ENCODE data around the gene ST7. TPM values are rescaled to one million over a fixed set of nuclear protein-coding genes. Genes with fewer than 3 reads are reported as not detected.
A peak's percentile ranks its signal among the peaks of the same experiment; 100 is the strongest.

The ST7 gene
- total RNA-seq, 2 experiments from 2014 or later, result 5.9 to 9.2 TPM

DNA sequence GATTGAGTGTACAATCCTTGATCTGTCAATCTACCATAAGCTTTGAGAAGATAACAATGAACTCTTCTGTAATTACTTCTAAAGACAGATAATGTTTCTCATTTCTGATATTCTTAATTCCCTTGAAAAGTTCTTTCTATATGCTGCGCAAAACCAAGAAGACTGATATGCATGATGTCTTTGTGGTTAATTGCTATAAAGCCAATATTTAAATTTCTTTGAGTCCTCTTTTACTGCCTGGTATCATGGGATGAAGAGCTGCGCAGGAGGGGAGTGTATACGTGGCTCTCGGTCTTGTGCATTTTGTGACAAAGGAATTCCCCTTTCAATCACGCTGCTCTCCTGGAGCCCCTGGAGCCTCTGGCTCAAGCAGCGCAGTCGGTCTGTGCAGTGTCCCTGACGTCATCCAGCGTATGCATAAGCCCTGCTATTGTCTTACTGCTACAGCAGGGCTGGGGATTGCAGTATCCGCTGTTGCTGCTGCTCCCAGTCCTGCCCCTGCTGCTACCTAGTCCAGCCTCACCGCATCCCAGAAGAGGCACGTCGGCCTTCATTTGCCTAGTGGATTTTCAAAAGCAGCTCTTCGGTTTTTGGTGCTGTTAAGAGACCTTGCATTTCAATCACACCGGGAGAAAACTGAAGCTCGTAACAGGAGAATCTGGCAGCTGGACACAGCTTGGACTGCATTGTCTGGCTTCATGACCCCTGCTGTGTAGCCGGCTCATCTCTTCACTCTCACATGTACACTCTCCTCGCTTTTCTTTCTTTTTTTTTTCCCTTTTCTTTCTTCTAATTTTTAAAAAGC, 66.7 kb downstream of the ST7 start:
- Mint-ChIP-seq H3K27me3 (no peaks in the 10 kb centered on the region), H3K36me3 (ENCODE audit: low read depth) (peaks cover 3% of the 10 kb centered on the region), H3K27ac (no peak overlapping the region), H3K4me3 (no peak overlapping the region), H3K4me1 (ENCODE audit: low read depth) (peaks cover 43% of the 10 kb centered on the region), H3K9me3 (no peaks in the 10 kb centered on the region)
- POLR2A ChIA-PET, result no interaction called here
- CTCF ChIA-PET, result interaction anchor here (1.1 to 2.5 kb wide), 3 partner anchors 16 to 34 kb away, joined by 3 to 8 read pairs (median 4); no protein-coding TSS in a partner anchor
- TF ChIP-seq, protein P1, sequence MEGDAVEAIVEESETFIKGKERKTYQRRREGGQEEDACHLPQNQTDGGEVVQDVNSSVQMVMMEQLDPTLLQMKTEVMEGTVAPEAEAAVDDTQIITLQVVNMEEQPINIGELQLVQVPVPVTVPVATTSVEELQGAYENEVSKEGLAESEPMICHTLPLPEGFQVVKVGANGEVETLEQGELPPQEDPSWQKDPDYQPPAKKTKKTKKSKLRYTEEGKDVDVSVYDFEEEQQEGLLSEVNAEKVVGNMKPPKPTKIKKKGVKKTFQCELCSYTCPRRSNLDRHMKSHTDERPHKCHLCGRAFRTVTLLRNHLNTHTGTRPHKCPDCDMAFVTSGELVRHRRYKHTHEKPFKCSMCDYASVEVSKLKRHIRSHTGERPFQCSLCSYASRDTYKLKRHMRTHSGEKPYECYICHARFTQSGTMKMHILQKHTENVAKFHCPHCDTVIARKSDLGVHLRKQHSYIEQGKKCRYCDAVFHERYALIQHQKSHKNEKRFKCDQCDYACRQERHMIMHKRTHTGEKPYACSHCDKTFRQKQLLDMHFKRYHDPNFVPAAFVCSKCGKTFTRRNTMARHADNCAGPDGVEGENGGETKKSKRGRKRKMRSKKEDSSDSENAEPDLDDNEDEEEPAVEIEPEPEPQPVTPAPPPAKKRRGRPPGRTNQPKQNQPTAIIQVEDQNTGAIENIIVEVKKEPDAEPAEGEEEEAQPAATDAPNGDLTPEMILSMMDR (IDR thresholded peaks at IDR 0.05), result no peak
- no peak for ATAC-seq
- intact Hi-C loops (cut with micrococcal nuclease), result no loop called here
- DNase-seq, result no peak

DNA sequence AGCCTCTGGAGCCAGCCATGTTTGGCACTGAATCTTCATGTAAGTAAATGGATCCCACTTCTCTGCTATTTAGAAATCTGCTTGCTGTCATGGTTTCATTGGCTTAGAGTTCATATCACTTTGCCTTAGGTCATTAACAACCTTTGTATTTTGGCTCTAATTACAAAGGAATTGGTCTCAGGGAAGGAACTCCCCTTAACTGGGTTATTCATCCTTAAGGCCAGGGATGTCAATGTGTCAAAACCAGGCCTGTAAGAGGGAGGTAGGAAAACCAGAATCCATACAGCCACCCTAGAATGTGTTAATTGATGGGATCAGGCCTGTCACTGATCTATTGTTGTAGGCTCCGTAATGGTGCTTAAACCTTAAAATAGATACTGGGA, 67.3 kb downstream of the ST7 start:
- ChIA-PET CTCF (interaction anchor here (1.1 to 2.5 kb wide), 2 partner anchors 32 to 35 kb away, joined by 3 to 8 read pairs; no protein-coding TSS in a partner anchor), POLR2A (no interaction called here)
- Mint-ChIP-seq H3K27ac (no peak overlapping the region), H3K9me3 (no peaks in the 10 kb centered on the region), H3K4me3 (no peak overlapping the region), H3K4me1 (ENCODE audit: low read depth) (peaks cover 39% of the 10 kb centered on the region), H3K27me3 (no peaks in the 10 kb centered on the region), H3K36me3 (ENCODE audit: low read depth) (peaks cover 3% of the 10 kb centered on the region)
- intact Hi-C loops (cut with micrococcal nuclease), result no loop called here
- TF ChIP-seq, protein P1 (IDR thresholded peaks at IDR 0.05), result no peak
- ATAC-seq, result no peak
- no peak for DNase-seq

DNA sequence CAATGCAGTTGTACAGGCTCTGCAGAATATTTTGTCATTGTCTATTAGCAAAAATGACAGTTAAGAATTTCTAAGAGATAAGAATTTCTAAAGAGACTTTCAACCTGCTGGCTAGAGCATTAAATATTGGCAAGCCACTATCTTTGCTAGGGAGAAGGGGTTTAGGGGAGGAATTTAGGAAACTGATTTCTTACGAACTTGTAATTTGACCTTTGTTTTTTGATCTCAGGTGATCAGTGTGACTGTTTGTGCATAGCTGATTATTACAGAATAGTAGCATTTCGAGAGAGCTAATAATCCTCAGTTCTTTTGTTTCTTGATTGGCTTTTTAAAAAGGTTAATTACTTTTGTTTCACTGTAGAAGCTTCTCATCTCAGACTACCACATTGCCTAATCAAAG, 68.1 kb downstream of the ST7 start:
- CTCF ChIA-PET, result interaction anchor here (1.1 to 1.3 kb wide), 3 partner anchors 9 to 36 kb away, joined by 3 to 4 read pairs (median 4); no protein-coding TSS in a partner anchor

DNA sequence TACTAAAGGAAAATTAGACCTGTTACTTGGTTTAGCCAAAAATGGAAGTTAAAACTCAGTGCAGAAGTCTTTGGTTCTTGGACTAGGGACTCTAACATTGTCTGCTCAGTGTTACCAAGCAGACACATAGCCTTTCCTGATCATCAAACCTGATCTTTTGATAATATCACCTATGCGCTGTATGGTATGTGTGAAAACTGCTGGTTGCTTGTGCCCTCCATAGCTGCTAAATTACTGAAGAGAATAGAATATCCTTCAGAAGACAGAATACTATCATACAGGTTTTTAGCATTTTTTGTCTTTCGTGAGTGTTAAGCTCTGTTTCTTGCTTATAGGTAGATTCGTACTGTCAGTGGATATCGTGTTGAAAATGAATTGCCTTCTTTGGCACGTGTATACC, 68.7 kb downstream of the ST7 start:
- H3K4me1 Mint-ChIP-seq (ENCODE audit: low read depth), result peaks cover 28% of the 10 kb centered on the region
- ATAC-seq, result no peak
- no peak overlapping the region for H3K4me3 Mint-ChIP-seq
- TF ChIP-seq, protein P1 (IDR thresholded peaks at IDR 0.05), result no peak
- no peaks in the 10 kb centered on the region for H3K9me3 Mint-ChIP-seq
- POLR2A ChIA-PET, result interaction anchor here (1.3 kb wide), 1 partner anchor 10 kb away, joined by 3 read pairs; no protein-coding TSS in a partner anchor
- DNase-seq, result no peak
- intact Hi-C loops (cut with micrococcal nuclease), result no loop called here
- no peaks in the 10 kb centered on the region for H3K27me3 Mint-ChIP-seq
- CTCF ChIA-PET, result interaction anchor here (0.8 to 1.3 kb wide), 3 partner anchors 10 to 64 kb away, joined by 3 to 4 read pairs (median 4); no protein-coding TSS in a partner anchor
- H3K27ac Mint-ChIP-seq, result no peak overlapping the region
- H3K36me3 Mint-ChIP-seq (ENCODE audit: low read depth), result peaks cover 3% of the 10 kb centered on the region

More for the DNA sequence above, 68.1 kb downstream of the ST7 start:
- Mint-ChIP-seq H3K36me3 (ENCODE audit: low read depth) (peaks cover 3% of the 10 kb centered on the region), H3K4me1 (ENCODE audit: low read depth) (peaks cover 33% of the 10 kb centered on the region), H3K27me3 (no peaks in the 10 kb centered on the region), H3K9me3 (no peaks in the 10 kb centered on the region), H3K27ac (no peak overlapping the region), H3K4me3 (no peak overlapping the region)
- TF ChIP-seq, protein P1 (IDR thresholded peaks at IDR 0.05), result no peak
- POLR2A ChIA-PET, result interaction anchor here (1.3 kb wide), 1 partner anchor 10 kb away, joined by 3 read pairs; no protein-coding TSS in a partner anchor
- DNase-seq (no peak), ATAC-seq (no peak)
- intact Hi-C loops (cut with micrococcal nuclease), result no loop called here

DNA sequence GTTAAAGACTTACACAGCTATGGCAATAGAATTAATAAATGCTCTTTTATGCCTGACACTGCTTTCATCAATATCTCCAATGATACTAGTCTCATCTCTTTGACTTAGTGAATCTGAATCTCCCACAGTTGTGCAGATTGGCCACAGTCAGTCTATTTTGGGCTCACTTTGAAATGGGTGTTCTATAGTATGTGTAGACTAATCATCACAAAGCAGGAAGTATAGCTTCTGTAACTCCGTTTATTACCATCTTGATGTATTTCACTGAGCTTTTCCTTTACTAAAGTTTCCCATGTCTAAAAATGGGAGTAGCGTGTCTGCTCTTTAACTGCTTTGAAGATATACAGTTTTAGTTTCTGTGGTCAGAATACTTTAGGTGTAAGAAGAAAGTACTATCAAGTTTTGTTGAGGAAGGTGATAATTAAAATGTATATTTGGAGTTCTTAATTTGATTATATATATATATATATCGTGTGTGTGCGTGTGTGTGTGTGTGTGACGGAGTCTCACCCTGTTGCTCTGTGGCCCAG, 70.1 kb downstream of the ST7 start:
- ChIA-PET POLR2A (interaction anchor here (0.6 kb wide), 1 partner anchor 9 kb away, joined by 3 read pairs; no protein-coding TSS in a partner anchor), CTCF (interaction anchor here (1.0 kb wide), 1 partner anchor 11 kb away, joined by 5 read pairs; no protein-coding TSS in a partner anchor)
- TF ChIP-seq, protein P1 (IDR thresholded peaks at IDR 0.05), result no peak
- Mint-ChIP-seq H3K4me1 (ENCODE audit: low read depth) (peaks cover 20% of the 10 kb centered on the region), H3K4me3 (no peak overlapping the region), H3K27me3 (no peaks in the 10 kb centered on the region), H3K36me3 (ENCODE audit: low read depth) (no peaks in the 10 kb centered on the region), H3K27ac (peak overlapping the region; percentile 15), H3K9me3 (no peaks in the 10 kb centered on the region)
- DNase-seq (no peak), ATAC-seq (peak; percentile 45)
- intact Hi-C loops (cut with micrococcal nuclease), result no loop called here
